HG02943 (cell line): Measurements from ENCODE around the gene C2CD4C.
"Not testable (repeated sequence)": the region's sequence is repeated elsewhere in the genome, so short reads cannot be mapped to it uniquely, and the experiment has no call there.

Experiments
- ATAC-seq: cut with Tn5 transposase; IDR thresholded peaks from one replicate; pipeline ENCODE4 v1.9.1; 2021; ENCODE audit warnings: mild to moderate bottlenecking, low read depth, moderate library complexity; ENCODE audit not compliant: unreplicated experiment

C2CD4C gene

DNA sequence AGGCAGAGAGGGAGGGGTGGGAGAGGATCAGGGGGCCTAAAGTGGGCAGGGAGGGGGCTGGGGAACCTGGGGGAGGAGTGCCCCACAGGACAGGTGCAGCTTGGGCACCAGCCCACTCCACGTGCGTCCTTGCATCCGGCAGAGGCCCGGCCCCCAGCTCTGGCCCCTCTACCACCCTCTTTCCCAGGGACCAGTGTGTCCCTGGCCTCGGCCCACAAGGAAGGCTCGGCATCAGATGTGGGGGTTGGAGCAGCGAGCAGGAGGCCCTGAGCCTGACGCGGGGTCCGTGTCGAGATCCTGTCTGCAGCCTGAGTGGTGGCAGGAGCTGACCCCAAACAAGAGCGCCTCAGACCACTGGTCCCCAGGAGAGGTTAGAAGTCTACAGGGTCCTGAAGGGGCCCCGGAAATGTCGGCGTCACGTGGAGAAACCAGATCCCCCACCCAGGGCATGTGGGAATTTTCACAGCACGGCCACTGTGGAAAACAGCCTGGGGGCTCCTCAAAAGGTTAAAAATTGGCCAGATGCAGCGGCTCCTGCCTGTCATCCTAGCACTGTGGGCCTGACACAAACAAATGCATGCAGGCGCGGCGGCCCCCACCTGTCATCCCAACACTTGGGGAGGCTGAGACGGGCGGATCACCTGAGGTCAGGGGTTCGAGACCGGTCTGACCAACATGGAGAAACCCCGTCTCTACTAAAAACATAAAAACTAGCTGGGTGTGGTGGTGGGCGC, 30.4 kb upstream of the C2CD4C start:
- ATAC-seq, result no peak

DNA sequence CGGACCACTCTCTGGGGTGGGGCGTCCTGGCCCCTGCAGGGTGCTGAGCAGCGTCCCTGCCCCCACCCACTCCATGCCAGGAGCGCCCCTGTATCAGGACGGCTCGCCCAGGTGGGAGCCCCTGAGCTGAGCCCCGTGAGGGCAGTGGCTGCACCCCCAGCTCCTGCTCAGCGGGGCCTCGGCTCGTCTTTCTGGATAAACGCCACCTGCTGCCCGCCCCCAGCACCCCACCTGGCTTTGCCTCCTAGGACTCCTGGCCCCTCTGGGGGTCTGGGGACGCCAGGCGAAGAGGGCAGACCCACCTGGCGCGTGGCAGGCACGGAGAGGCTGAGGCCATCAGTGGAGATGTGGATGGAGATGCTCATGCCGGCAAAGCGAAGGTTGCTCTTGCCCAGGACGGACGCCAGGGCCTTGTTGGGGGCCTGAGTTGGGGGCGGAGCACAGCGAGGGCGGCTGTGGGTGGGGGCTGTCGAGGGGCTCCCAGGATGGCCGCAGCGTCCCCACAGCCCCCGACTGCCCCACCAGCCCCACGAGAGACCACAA, 29.5 kb upstream of the C2CD4C start:
- ATAC-seq, result no peak

DNA sequence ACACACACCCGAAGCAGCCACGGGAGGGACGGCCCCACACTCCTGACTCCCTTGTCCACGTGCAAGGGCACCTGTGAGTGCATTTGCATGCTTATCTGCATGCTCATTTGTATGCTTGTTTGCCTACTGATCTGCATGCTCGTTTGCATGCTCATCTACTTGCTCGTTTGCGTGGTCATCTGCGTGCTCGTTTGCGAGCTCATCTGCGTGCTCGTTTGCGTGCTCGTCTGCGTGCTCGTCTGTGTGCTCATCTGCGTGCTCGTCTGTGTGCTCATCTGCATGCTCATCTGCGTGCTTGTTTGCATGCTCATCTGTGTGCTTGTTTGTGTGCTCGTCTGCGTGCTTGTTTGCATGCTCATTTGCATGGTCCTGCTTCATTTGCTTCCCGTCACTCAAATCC, 28.1 kb upstream of the C2CD4C start:
- no peak for ATAC-seq

DNA sequence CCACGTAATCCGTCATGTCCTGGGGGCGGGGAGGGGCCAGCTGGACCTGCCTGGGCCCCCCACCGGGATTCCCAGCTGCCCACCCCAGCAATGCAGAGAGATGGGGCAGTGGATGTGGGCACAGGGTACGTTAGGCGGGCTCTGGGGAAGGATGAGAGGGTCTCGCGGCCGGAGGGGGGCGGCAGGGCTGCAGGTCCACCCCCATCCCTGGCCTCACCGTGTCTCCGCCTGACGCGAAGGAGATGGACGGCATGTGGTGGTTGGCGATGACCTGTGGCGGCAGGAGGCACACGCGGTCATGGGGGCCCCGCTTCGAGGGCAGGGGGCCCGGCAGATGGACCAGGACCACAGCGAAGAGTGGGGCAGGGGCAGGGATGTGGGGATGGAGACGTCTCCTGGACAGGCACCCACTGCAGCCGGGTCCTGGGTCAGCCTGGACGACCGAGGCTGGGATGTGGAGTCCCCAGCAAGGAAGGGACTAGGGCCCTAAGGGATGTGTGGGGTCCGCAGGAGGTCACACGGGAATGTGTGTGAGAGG, 27.5 kb upstream of the C2CD4C start:
- ATAC-seq, result no peak

DNA sequence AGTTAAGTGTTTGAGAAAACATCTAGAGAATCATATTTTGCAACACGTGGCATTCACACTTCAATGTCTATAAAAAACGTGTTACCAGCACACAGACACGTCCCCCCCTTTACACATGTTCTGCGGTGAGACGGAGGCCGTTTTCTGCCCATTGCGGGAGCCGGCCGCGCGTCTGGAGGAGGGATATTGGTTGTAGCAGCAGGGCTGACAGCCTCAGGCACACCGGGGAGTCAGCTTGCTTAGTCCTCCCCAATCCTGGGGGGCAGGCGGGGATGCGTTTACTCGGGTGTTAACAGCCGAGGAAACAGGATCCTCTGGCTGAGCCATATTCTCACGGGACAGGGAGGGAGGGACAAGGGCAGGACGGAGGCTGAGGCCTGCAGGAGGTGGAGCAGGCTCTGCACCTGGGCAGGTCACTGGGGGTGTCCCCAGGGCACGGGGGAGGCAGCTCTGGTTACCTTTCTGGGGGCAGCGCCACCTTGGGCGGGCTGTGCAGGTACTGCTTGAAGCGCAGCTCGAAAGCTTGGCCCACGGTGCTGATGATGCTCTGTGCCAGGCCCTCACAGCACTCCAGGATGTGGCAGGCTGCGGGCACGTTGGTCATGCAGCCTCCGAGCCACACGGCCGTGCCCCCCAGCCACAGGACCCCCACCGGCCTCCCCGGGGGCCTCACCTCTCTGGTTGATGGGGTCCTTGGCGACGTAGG, 26.9 kb upstream of the C2CD4C start:
- no peak for ATAC-seq

DNA sequence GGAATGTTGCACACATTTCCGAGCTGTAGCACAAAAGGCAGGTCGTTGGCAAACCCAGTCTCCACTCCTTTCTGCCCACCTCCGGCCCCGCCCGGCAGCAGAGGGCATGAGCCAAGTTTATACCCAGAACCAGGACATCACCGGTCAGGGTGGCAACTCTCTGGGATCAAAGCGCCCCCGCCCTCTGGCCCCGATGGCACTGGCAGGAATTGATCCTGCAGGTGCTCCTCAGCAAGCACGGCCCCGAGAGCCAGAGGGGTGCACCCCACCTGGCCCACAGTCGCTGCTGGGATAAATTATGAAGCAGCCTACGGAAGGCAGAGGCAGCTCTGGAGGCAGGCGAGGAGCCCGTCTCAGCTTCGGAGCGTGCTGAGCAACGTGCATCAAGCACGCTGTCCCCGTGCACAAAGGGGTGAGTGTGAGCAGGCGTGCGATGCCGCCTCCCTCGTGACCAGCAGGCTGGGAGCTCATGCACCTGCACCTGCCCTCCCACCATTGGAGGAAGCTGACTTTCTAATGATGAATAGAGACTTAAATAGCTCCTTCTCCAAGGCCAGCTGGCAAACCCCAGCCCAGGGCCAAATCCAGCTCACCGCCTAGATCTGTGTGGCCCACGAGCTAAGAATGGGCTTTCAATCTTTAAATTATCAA, 26.2 kb upstream of the C2CD4C start:
- ATAC-seq, result no peak

DNA sequence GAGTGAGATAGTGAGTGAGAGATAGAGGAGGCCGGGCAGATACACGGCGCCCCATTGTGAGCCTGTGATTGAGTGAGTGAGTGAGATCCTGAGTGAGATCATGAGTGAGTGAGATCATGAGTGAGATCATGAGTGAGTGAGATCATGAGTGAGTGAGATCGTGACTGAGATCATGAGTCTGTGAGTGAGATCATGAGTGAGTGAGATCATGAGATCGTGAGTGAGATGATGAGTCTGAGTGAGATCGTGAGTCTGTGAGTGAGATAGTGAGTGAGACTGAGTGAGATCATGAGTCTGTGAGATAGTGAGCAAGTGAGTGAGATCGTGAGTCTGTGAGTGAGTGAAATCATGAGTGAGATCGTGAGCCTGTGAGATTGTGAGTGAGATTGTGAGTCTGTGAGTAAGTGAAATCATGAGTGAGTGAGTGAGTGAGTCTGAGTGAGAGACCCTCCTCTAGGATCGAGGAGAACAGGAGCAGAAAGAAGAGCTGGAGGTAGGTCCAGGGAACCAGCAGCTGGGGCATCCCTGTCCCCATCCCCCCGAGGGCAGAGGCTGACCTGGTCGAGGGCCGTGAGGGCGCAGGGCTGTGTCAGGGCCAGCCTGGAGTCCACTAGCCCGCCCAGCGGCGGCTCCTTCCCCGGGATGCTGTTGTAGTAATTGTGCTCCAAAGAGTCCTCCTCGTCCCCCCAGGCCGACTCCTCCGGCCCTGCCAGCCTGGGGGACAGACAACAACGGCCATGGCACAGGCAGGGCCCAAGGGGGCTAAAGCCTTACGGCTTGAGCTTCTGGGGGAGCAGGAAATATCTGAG, 25.4 kb upstream of the C2CD4C start:
- no peak for ATAC-seq

DNA sequence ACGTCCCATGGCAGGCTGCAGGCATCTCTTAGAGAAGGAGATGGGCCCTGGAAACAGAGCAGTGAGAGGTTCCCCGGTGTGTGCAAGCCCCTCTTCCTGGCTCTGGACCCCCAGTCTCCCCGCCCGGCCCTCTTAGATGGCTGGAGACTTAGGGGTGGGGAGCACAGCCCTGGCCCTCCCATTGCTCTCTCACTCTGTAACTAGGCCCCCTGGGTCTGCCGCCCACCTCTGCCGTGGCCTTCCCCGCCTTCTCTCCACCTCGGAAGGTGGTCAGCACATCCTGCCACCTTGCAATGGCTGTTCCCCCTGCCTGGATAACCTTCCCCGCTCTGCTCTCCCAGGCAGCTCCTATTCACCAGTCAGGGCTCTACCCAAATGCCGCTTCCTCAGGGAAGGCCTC, 21.8 kb upstream of the C2CD4C start:
- no peak for ATAC-seq

DNA sequence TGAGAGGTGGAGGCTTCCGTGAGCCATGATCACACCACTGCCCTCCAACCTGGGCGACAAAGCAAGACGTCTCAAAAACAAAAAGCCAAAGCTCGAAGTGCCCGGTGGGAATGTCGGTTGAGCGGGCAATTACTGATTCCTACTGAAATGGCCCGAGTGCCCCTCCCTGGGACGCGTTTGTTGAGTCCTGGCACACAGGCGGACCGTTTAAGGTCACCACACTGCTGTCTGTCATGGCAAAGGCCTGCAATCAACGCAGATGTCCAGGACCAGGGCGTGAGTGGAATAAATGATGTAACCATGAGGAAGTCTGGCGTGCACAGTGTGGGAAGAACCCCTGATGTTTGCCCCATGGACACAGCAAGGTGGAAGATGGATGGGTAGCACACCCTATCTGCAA, 19.2 kb upstream of the C2CD4C start:
- no peak for ATAC-seq

DNA sequence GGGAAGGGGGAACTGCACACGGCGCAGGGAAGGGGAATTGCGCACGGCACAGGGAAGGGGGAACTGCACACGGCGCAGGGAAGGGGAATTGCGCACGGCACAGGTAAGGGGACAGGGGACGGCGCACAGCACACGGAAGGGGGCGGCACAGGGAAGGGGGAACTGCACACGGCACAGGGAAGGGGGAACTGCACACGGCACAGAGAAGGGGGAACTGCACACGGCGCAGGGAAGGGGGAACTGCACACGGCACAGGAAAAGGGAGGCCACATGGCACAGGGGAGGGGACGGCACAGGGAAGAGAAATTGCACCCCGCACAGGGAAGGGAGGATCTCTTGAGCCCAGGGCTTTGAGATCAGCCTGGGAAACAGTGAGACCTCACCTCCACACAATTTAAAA, 18.7 kb upstream of the C2CD4C start:
- ATAC-seq, result not testable (repeated sequence)

DNA sequence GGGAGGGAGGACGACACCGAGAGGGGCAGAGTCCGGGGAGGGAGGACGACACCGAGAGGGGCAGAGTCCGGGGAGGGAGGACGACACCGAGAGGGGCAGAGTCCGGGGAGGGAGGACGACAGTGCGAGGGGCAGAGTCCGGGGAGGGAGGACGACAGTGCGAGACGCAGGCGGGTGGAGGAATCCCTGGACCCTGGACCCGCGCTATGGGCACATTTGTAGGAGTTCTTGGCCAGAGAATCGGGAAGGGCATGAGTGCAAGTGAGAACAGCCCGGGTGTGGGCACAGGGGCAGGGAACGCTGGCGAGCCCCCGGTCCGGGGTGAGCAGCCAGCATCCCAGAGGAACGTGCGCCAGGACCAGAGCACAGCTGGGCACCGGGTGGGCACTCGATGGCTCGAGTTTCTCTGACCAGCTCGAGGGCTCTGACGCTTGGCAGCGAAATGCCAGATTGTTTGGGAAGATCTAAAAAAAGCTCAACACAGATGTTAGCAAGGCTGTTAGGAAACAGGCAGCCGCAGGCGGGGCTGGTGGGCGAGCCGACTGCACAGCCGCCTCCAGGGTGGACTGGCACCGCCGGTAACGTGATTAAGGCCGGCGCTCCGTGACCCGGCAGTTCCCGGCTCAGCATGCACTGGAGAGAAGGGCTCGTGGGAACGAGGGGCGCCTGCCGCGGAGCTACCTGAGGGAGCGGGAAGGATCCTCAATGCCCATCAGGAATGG, 17.9 kb upstream of the C2CD4C start:
- ATAC-seq, result no peak

DNA sequence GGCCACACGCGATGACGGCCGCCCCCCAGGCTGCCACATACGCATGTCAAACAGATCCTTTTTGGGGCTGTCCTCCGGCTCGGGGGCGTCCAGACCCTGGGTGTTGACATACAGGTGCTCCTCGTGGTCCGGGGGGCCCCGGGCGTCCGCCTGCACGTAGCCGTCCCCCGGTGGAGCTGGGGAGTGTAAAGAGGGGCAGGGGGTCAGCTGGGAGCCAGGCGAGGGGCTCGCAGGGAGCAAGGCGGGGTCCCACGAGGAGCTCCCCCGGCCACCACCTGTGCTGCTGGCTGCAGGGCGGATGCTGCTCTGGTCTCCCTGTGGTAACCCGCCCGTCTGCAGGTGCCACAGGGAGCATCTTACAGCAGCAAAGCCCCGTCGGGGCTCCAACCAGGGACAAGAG, 16.1 kb upstream of the C2CD4C start:
- no peak for ATAC-seq

DNA sequence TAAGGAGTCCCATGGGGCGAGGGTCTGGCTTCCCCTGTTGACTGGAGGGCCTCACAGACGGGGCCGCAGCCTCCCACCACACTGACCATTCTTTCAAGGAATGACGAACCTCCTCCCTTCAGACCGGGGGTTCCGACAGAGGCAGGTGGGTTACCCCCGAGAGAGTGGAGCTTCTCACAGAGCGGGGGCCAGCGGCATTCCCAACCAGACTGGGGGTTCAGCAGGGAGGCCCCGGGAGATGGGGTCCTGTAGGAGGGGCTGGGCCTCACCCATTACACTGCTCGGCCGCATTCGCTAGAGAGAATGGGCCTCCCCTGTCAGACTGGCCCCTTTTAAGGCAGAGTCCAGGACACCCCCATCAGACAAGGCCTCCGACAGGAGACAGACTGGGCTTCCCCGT, 15.6 kb upstream of the C2CD4C start:
- no peak for ATAC-seq

DNA sequence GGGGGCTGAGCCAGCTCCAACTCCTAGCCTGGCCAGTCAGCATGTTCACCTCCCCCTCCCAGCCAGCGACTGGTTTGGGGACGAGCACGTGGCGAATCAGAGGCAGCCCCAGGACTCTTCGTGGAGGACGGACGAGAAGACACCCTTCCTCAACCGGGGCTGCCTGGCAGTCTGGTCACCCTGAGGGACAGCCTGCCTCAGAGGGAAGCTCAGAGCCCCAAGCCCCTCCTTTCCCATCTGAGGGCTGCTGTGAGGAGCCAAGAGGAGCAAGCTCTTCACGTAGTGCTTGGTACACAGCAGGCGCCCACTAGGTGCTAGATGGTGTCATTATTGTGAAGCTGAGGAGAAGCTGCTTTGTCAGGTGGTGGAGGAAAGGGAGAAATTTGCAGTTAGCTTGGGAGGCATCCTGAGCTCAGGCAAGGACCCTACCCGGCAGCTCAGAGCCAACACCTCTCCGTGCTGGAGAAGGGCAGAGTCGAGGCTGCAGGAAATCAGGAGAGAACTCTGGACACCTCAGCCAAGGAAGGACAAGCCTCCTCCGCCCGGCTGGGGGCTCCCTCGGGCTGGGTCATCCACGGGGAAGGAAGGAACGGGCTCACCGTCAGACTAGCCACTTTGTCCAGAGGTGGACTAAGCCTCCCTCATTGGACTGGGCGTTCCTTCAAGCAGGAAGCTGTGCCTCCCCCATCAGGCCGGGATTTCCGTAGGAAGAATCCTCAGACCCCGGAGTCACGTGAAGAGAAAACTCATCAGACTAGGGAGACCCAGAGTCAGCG, 14.9 kb upstream of the C2CD4C start:
- ATAC-seq, result no peak

DNA sequence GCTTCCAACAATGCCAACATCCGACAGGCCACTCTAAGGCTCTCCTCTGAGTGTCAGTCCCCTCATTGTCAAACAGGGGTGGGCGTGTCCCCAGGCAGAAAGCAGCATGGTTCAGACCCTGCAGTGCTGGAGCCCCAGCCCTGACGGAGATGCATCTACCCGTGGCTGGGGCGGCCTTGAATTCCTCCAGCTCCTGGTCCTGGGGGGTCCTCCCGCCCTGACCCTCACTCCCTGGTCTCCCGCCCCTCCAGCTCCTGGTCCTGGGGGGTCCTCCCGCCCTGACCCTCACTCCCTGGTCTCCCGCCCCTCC, 13.9 kb upstream of the C2CD4C start:
- ATAC-seq, result not testable (repeated sequence)

DNA sequence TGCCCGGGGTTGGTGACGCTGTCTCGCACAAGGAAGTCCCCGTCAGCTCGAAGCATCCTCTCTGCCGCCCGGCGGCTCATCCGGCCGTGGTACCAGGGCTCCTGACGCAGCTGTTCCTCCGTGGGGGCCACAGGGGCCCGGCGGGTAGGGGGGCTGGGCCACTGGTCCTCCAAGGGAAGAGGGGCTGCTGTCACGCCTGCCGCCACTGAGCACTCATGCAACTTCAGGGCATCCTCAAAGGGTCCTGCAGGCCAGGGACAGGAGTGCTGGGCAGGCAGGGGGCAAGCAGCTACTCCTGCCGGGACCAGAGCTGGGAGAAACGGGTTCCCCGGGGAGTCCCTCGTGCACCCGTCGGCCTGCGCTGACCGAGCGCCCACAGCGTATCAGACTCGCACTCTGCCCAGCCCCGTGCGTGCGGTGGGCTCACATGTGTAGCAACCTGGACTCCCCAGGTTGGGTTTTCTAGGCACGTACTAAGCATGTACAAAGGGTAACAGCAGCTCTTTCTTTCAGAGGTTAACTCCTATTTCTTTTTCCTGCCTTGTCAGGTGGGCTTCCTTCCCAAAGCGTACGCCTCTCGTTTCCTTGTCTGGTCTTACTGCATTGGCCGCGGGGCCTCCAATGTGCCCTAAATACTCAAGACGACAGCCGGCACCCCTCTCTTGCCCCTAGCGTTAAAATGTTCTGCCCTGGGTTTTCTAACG, 13.4 kb upstream of the C2CD4C start:
- no peak for ATAC-seq

DNA sequence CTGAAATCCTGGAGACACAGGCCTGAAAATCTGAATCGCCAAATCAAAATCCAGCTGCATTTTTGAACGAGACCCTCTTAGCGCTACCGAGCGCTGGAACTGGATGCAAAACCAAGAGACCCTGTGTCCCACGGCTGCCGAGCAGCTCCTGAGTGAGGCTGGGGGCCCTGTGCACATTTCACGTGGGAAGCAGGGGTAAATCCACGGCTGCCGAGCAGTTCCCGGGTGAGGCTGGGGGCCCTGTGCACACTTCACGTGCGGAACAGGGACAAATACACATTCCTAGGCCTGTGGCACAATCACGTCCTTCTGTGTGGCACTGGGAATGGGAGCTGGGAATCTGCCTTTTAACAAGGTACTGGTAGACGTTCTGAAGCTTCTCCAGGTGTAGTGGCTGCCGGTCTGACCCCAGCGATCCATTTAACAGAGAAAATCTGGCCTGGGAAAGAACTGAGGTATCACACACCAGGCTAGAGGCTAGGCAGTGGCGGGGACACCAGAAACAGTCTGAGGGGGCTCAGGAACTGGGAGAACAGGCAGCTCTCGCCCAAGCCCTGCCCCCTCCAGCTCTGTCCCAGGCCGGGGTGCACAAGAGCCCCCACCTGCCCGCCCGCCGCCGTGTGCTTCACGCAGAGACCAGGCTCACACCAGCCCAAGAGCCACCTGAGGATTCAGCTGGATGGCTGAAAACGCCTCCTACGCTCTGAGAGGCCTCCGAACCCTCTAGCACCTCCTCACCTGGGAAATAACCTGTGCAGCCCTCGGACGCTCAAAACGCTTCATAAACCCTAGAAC, 11.0 kb upstream of the C2CD4C start:
- ATAC-seq, result no peak
